Activated T-cell treated with anti-CD3 and anti-CD28 coated beads, Interleukin-2, amount 50 U/mL, for 72 hours (primary cell): ENCODE measurements around the gene NOL6. TPM values are rescaled to one million over a fixed set of nuclear protein-coding genes. Genes with fewer than 3 reads are reported as not detected.
"Not testable (repeated sequence)": the region's sequence is repeated elsewhere in the genome, so short reads cannot be mapped to it uniquely, and the experiment has no call there.

Experiments used
- ATAC-seq, 2 donors: fragments of 150-1000 bp; cut with Tn5 transposase; replicated peaks in 1 of 2; 2 replicates each; pipeline ENCODE4 v1.10.0; 2021; ENCODE audit warnings: moderate library complexity in 2 of 2, mild to moderate bottlenecking in 1 of 2
- DNase-seq, 2 donors: peaks; one replicate each; pipeline ENCODE4 v3.0.0; 2021 to 2022; ENCODE audit warnings: mixed read lengths in 1 of 2
- H3K27ac Mint-ChIP-seq: one replicate; pipeline ENCODE4 v1.8.0; 2022; ENCODE audit warnings: mild to moderate bottlenecking, moderate library complexity, mixed read lengths
- H3K27me3 Mint-ChIP-seq: one replicate; pipeline ENCODE4 v1.8.0; 2022; ENCODE audit warnings: low read depth, mixed read lengths
- H3K36me3 Mint-ChIP-seq, 2 donors: one replicate each; pipeline ENCODE4 v1.8.0; 2022; ENCODE audit warnings: mixed read lengths in 2 of 2, mild to moderate bottlenecking in 1 of 2; ENCODE audit not compliant: insufficient read depth in 2 of 2
- H3K4me1 Mint-ChIP-seq: one replicate; pipeline ENCODE4 v1.8.0; 2022; ENCODE audit warnings: low read depth, mixed read lengths
- H3K4me3 Mint-ChIP-seq, 2 donors: one replicate each; pipeline ENCODE4 v1.8.0; 2022; ENCODE audit warnings: mild to moderate bottlenecking in 2 of 2, mixed read lengths in 2 of 2, moderate library complexity in 2 of 2
- H3K9me3 Mint-ChIP-seq, 2 donors: one replicate each; pipeline ENCODE4 v1.8.0; 2022; ENCODE audit warnings: mixed read lengths in 2 of 2
- total RNA-seq, 2 donors: library from RNA; stranded (reverse); gene quantifications; one replicate each; pipeline ENCODE4 v1.2.3, GENCODE V29; 2022

The NOL6 gene
- total RNA-seq, 2 donors from 2014 or later = 26.1 to 30.1 TPM

DNA sequence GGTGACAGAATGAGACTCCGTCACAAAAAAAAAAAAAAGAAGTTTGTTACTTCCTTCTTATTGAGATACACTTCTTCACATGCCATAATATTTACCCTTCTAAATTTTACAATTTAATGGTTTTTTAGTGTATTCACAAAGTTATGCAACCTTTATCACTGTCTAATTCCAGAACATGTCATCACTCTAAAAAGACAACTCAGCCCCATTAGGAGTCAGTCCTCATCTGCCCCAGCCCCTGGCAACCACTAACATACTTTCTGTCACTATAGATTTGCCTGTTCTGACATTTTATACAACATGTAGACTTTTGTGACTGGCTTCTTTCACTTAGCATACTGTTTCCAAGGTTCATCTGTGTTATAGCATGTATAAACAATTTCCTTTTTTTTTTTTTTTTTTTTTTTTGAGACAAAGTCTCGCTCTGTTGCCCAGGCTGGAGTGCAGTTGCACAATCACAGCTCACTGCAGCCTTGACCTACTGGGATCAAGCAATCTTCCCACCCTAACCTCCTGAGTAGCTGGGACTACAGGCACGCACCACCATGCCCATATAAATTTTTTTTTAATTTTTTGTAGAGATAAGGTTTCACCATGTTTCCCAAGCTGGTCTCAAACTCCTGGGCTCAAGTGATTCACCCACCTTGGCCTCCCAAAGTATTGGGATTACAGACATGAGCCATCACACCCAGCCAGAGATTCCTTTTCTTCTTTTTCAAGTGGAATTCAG, 44.3 kb downstream of the NOL6 start:
- H3K27ac Mint-ChIP-seq = no peak overlapping the region
- no peaks in the 10 kb centered on the region for H3K9me3 Mint-ChIP-seq
- no peaks in the 10 kb centered on the region for H3K36me3 Mint-ChIP-seq
- no peak for ATAC-seq
- DNase-seq = no peak
- H3K4me1 Mint-ChIP-seq = peaks cover 25% of the 10 kb centered on the region
- no peaks in the 10 kb centered on the region for H3K27me3 Mint-ChIP-seq
- H3K4me3 Mint-ChIP-seq = no peak overlapping the region

DNA sequence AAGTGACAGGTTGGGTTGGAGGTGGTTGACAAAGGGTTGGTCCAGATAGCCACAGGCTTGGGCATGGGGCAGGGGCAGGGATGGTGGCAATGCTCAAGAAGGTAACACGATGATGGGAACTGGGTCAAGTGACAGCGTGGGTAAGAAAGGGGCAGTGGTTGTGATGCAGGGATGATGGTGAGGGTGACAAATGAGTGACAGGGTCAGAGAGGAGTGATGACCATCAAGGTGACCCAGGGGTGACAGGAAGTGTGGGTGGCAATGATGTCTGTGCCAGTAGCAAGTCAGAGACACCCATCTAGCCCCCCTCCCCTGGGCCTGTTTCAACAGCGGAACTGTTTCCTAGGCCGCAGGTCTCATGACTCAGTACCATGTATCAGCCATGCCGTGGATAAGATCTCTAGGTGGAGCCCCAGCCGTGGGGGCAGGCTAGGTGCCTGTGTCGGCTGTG, 46.9 kb downstream of the NOL6 start:
- H3K4me3 Mint-ChIP-seq = no peak overlapping the region
- peak; percentile 60 to 84 for ATAC-seq
- DNase-seq = peak; percentile 9 to 26
- H3K27me3 Mint-ChIP-seq = no peaks in the 10 kb centered on the region
- H3K4me1 Mint-ChIP-seq = peaks cover 25% of the 10 kb centered on the region
- no peaks in the 10 kb centered on the region for H3K9me3 Mint-ChIP-seq
- no peaks in the 10 kb centered on the region for H3K36me3 Mint-ChIP-seq
- no peak overlapping the region for H3K27ac Mint-ChIP-seq

- ATAC-seq = no peak
- H3K4me3 Mint-ChIP-seq = no peak overlapping the region
- no peaks in the 10 kb centered on the region for H3K9me3 Mint-ChIP-seq
- no peak for DNase-seq
- no peak overlapping the region for H3K27ac Mint-ChIP-seq
- H3K36me3 Mint-ChIP-seq = no peaks in the 10 kb centered on the region
- peaks cover 9% of the 10 kb centered on the region for H3K4me1 Mint-ChIP-seq
- H3K27me3 Mint-ChIP-seq = no peaks in the 10 kb centered on the region
Observed at GRCh38 chr9:33425128-33425533, 48.6 kb downstream of the NOL6 start.

- H3K27me3 Mint-ChIP-seq, H3K9me3 Mint-ChIP-seq, H3K27ac Mint-ChIP-seq, H3K4me1 Mint-ChIP-seq, DNase-seq, H3K36me3 Mint-ChIP-seq, H3K4me3 Mint-ChIP-seq, ATAC-seq: not testable (repeated sequence)
Observed at GRCh38 chr9:33424492-33424891, 49.2 kb downstream of the NOL6 start.

GRCh38 chr9:33424043-33424442, 49.7 kb downstream of the NOL6 start:
- not testable (repeated sequence) for H3K27ac Mint-ChIP-seq, DNase-seq, H3K9me3 Mint-ChIP-seq, H3K4me1 Mint-ChIP-seq, H3K36me3 Mint-ChIP-seq, H3K27me3 Mint-ChIP-seq, H3K4me3 Mint-ChIP-seq, ATAC-seq

GRCh38 chr9:33419708-33420303, 53.9 kb downstream of the NOL6 start:
- H3K4me3 Mint-ChIP-seq = no peak overlapping the region
- H3K9me3 Mint-ChIP-seq = no peaks in the 10 kb centered on the region
- ATAC-seq (no peak), DNase-seq (no peak)
- peaks cover 36% of the 10 kb centered on the region for H3K4me1 Mint-ChIP-seq
- H3K27ac Mint-ChIP-seq = no peak overlapping the region
- H3K36me3 Mint-ChIP-seq = no peaks in the 10 kb centered on the region
- H3K27me3 Mint-ChIP-seq = no peaks in the 10 kb centered on the region

DNA sequence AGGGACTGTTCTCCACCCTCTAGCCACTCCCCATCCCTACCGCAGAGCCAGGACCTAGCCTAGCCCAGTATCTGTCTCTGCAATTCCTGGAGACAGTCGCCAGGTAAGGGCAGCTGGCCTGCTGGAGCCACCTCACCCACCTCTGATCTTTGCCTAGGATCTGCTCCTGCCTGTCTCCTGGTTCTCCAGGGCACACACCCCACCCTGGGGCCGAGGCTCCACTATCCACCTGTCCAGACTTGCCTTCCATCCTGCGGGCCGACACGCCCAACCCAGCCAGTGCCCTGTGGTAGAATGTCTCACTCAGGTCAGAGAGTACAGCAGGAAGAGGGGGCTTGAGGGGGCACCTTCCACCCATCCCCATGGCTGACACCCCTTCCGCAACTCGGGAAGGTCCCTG, 55.6 kb downstream of the NOL6 start:
- Mint-ChIP-seq H3K4me1 (peaks cover 46% of the 10 kb centered on the region), H3K4me3 (no peak overlapping the region), H3K36me3 (no peaks in the 10 kb centered on the region), H3K27ac (no peak overlapping the region), H3K27me3 (no peaks in the 10 kb centered on the region), H3K9me3 (no peaks in the 10 kb centered on the region)
- ATAC-seq (no peak), DNase-seq (no peak)

DNA sequence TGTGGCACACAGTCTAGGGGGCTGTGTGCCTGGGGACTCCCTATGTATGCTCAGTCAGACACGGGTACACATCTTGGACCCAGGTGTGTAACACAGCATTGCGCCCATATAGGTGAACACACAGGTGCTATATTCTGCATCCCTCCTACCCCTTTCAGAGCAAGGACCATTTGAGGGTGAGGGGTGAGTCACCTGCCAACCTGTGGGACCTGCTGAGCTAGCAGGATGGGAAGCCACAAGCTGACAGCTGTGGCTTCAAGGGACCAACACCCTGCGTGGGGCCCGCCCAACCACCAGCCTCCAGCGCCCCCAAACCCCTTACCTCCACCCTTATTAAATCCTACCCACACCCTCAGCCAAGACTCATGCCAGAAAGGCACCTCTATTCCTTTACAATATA, 56.7 kb downstream of the NOL6 start:
- H3K36me3 Mint-ChIP-seq = no peaks in the 10 kb centered on the region
- peak overlapping the region in 1 of 2 donors; percentile 31 for H3K4me3 Mint-ChIP-seq
- no peak overlapping the region for H3K27ac Mint-ChIP-seq
- H3K4me1 Mint-ChIP-seq = peaks cover 49% of the 10 kb centered on the region
- ATAC-seq = no peak
- DNase-seq = peak; percentile 18 to 29
- H3K27me3 Mint-ChIP-seq = no peaks in the 10 kb centered on the region
- H3K9me3 Mint-ChIP-seq = no peaks in the 10 kb centered on the region

GRCh38 chr9:33415501-33416038, 58.2 kb downstream of the NOL6 start:
- peak overlapping the region; percentile 33 to 80 for H3K4me3 Mint-ChIP-seq
- no peaks in the 10 kb centered on the region for H3K9me3 Mint-ChIP-seq
- H3K27ac Mint-ChIP-seq = peak overlapping the region; percentile 7
- H3K27me3 Mint-ChIP-seq = no peaks in the 10 kb centered on the region
- DNase-seq = peak; percentile 94 to 95
- H3K36me3 Mint-ChIP-seq = no peaks in the 10 kb centered on the region
- peaks cover 51% of the 10 kb centered on the region for H3K4me1 Mint-ChIP-seq
- ATAC-seq = peak; percentile 95 to 97

DNA sequence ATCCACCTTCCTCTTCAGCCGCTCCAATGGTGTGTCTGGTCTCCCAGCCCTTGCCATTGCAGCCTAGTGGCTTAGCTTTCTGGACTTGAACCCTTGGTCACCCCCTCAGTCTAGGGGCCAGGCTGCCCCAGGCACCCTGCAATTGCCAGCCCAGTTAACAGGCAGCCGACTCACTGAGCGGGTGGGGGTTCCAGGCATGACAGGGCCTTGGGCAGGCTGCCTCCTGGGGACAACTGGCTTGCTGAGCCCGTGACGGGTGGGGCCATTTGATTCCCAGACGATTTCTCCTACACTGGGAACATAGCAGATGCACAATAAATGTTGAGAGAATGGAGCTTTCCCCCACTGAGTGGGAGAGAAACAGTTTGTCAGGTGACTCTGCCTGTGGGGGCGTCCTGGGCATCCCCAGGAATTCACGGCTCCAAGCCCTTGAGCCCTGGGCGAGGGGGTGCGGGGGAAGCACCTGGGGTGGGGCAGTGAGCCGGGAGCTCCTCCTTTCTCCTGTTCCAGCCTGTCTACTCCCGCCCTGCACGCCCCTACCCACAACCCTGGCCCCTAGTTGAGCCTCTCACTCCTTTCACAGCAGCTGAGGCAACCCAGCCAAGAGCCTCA, 58.7 kb downstream of the NOL6 start:
- no peaks in the 10 kb centered on the region for H3K36me3 Mint-ChIP-seq
- peak overlapping the region; percentile 33 to 80 for H3K4me3 Mint-ChIP-seq
- peaks cover 51% of the 10 kb centered on the region for H3K4me1 Mint-ChIP-seq
- H3K27ac Mint-ChIP-seq = peak overlapping the region; percentile 7
- DNase-seq = no peak
- no peak for ATAC-seq
- no peaks in the 10 kb centered on the region for H3K9me3 Mint-ChIP-seq
- H3K27me3 Mint-ChIP-seq = no peaks in the 10 kb centered on the region

GRCh38 chr9:33414268-33414667, 59.5 kb downstream of the NOL6 start:
- Mint-ChIP-seq H3K4me1 (peaks cover 51% of the 10 kb centered on the region), H3K9me3 (no peaks in the 10 kb centered on the region), H3K36me3 (no peaks in the 10 kb centered on the region), H3K27me3 (no peaks in the 10 kb centered on the region), H3K4me3 (peak overlapping the region; percentile 11 to 80), H3K27ac (peak overlapping the region; percentile 4)
- DNase-seq (peak in 1 of 2 donors; percentile 10), ATAC-seq (peak in 1 of 2 donors; percentile 11)
